Putamen (tissue), 1 donor: ENCODE results near the gene PLEKHG4B.

Source experiments
- DNase-seq: peaks from one replicate; pipeline ENCODE4 v3.0.0-alpha.2; 2016; ENCODE audit warnings: low spot score

The PLEKHG4B gene

GRCh38 chr5:129148-129547, 37.2 kb downstream of the PLEKHG4B start:
- no peak for DNase-seq

DNA sequence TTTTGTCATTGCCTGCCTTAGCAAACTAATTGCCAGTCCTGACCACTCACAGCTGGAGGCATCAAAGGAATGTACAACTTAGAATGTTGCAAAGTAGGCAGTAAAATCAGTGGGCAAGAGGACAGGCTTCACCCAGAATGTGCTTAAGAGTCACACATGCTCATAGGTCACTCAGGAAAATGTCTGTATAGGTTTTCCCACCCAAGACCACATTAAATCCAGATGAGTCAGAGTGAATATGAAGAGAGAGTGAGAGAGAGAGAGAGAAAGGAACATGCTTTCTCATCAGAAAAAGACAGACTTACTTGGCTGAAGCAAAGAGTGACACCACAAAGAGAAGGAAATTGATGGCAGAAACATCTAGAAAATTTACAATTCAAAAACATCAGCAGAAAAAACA, 37.9 kb downstream of the PLEKHG4B start:
- no peak for DNase-seq

DNA sequence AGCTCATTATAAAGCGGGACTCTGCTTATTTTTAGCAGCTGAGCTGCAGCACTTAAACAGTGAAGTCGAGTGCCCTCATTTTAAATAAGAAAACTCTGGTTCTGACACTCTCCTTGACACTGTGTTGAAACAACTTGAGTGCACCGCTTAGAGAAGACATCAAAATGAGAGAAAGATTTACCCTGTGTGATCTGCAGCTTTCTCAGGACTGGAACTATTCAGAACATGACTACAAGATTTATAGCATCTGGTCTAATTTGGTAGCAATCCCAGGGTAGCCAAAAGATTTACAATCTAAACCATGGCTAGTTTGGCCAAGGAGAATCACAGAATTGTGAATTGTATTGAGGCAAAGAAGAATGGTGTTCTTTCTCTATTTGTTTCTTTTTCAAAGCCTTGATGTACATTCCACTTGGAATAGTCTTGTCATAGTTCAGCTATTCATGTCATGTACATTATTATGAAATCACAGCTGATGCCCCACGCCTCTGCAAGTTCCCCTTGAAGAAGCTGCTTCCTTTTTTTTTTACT, 38.7 kb downstream of the PLEKHG4B start:
- no peak for DNase-seq

DNA sequence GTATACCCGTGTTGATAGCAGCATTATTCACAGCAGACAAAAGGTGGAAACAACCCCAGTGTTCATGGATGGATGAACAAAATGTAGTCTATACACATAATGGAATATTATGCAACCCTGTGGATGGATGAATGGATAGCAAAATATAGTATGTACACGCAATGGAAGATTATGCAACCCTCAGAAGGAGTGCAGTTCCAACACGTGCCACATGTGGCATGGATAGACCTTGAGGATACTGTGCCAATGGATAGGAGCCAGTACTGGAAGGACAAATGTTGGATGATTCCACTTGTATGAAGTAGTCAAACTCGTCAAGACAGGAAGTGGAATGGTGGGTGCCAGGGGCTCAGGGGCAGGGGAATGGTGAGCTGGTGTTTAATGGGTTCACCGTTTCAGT, 44.9 kb downstream of the PLEKHG4B start:
- DNase-seq = no peak

GRCh38 chr5:137741-138140, 45.8 kb downstream of the PLEKHG4B start:
- DNase-seq = no peak

GRCh38 chr5:138936-139335, 47.0 kb downstream of the PLEKHG4B start:
- DNase-seq = no peak

- no peak for DNase-seq
Measured at GRCh38 chr5:139579-140442, 47.8 kb downstream of the PLEKHG4B start.

GRCh38 chr5:140443-140829, 48.5 kb downstream of the PLEKHG4B start:
- DNase-seq = no peak

DNA sequence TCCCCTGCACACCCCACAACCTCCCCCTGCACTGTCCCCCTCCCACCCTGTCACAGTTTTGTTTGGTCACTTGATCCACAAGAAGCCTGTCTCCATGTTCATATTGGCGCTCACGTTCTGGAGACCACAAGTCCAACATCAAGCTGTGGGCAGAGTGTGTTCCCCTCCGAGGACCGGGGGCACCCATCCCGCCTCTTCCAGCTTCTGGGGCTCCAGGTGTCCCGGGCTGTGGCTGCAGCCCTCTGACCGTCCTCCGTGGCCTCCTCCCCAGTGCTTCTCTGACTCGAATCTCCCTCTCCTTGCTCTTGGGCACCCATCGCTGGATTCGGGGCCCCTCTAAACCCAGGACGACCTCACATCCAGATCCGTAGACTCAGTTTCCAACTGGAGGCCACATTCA, 49.2 kb downstream of the PLEKHG4B start:
- DNase-seq = no peak

DNA sequence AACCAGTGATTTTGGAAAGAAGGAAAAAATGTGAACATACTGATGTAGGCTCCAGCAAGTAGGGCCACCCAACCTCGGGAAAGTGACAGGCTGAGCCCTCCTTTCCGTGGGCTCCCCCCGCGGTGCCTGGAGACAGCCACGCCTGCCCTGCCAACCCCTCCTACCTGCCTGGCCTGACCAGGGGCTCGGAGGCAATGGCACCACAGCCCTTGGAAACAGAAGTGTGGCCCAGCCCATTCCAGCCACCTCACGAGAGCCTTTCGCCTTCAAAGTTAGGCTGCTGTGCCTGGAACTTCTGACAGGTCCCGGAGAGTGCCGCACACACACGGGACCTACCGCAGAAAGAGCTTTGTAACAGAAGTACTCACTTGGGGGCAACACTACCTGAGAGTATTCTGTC, 49.8 kb downstream of the PLEKHG4B start:
- DNase-seq = no peak

DNA sequence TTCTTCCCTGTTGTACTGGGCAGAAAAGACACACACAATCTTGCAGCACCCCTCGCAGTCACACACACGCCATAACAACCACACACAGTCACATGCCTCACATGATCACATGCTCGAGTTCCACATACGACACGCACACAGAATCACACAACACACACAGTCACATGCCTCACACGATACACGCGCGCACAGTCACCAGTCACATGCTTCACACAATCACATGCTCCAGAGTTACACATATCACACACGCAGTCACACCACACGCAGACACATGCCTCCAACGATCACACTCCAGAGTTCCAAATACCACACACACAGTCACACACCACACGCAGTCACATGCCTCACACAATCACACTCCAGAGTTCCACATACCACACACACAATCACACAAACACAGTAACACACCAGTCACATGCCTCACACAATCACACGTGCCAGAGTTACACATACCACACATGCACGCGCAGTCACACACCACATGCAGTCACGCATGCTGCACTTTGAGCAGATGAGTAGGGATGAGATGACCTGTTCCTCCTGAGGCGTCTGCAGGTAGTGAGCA, 50.4 kb downstream of the PLEKHG4B start:
- DNase-seq = no peak

GRCh38 chr5:143041-143440, 51.1 kb downstream of the PLEKHG4B start:
- no peak for DNase-seq

DNA sequence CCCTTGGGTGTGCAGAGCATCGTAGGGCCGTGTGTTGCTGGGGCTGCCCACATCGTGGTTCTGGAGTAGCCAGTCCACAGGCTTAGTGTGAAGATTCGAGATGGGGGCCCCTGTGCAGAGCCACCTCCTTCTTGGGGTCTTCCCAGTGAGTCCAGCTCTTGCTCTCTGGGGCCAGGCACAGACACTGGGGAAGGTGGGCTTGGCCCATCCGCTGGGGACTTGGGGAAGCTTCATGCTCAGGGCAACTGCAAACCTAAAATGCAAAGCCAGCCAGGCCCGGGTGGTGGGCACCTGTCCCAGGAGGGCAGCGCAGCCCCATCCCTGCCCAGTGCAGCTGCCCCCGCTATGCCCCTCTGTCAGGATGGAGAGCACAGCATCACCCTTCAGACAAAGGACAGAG, 53.0 kb downstream of the PLEKHG4B start:
- no peak for DNase-seq

DNA sequence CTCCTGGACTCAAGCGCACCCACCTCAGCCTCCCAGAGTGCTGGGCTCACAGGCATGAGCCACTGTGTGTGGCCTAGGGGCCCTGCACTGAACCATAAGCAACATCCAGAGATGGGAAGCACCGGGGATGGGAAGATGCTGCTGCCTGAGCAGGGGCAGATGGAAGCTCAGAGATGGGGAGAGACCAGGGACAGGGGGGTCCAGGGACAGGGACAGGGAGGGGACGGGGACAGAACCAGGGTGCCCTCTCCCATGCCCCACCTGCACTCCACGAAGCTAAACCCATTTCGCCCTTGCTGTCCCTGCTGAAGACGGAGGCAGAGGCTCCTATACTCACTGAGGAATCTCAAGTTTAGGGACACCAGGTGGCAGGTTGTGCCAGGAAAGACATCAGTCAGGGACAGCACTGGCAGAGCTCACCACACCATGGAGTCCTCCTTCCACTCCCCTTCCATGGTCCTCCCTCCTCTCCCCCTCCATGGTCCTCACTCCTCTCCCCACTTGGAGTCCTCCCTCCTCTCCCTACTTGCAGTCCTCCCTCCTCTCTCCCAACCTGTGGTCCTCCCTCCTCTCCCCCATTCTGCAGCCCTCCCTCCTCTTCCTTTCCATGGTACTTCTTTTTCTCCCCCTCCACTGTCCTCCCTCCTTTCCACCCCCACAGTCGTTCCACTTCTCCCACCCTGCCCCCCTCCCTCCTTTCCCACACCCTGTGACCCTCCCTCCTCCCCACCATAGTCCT, 53.8 kb downstream of the PLEKHG4B start:
- DNase-seq = no peak

- DNase-seq = no peak
Measured at GRCh38 chr5:147751-148150, 55.8 kb downstream of the PLEKHG4B start.

GRCh38 chr5:149745-150485, 57.9 kb downstream of the PLEKHG4B start:
- DNase-seq = no peak

DNA sequence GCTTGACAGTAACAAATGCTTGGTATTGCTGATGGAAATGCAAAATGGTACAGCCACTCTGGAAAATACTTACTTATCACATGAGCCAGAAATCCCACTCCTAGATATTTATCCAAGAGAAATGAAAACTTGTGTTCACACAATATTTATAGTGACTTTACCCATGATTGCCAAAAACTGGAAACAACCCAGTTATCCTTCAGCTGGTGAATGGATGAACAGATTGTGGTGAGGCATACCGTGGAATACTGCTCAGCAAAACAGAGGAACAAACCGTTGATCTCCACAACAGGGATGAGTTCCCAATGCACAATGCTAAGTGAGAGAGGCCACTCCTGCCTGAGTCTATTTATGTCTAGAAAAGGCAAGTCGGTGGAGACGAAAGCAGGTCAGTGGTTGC, 58.8 kb downstream of the PLEKHG4B start:
- no peak for DNase-seq

DNA sequence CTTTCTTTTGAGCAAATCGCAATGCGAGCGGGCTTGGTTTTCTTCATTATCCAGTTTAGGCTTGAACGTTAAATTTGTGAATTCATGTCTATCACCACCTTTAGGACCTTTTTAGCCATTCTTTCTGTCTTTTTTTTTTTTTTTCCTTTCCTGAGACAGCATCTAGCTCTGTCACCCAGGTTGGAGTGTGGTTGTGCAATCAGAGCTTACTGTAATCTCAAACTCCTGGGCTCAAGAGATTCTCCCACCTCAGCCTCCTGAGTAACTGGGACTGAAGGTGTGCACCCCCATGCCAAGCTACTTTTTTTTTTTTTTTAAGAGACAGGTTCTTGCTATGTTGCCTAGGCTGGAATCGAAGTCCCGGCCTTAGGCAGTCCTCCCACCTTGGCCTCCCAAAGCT, 60.1 kb downstream of the PLEKHG4B start:
- no peak for DNase-seq

DNA sequence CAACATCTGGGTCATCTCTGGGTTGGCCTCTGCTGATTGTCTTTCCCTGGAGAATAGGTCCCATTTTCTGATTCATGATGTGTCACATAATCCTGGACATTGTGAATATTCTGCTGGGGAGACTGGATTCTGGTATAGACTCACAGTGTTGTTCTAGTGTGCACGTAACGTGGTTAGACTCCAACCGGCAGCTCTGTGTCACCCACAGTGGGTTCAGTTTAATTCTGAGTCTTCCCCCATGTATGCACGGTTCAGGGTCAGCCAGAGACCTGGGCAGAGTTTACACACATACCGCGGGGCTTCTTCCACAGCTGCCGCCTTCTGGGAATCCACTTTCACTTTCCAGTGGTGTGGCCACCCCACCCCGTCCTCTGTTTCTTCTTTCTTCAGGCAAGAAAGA, 61.3 kb downstream of the PLEKHG4B start:
- DNase-seq = no peak

GRCh38 chr5:154236-154635, 62.3 kb downstream of the PLEKHG4B start:
- DNase-seq = no peak

DNA sequence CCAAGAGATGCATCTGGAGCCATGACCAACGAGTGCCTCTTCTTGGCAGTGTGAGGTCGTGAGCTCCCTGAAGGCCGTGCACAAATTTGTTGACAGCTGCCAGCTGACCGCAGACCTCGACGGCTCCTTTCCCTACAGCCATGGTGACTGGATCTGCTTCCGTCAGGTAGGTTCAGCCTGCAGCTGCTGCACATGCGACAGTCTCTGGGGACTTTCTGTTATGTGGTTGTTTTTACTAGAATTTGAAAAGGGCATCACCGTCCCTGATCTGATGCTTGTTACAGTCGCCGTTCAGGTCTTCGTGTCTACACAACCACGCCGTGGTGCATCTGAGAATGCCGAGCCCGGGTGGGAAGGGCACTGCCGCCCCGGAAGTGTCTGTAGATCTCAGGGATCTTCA, 62.9 kb downstream of the PLEKHG4B start:
- no peak for DNase-seq
